B cell (primary cell): ENCODE data around the gene BBS5. TPM values are rescaled to one million over a fixed set of nuclear protein-coding genes. Genes with fewer than 3 reads are reported as not detected.

Experiments used
- ATAC-seq: fragments of 200-7000 bp; cut with Tn5 transposase; one replicate; pipeline ENCODE4 v1.10.0; 2021; ENCODE audit warnings: low read depth, mild to moderate bottlenecking, moderate number of reproducible peaks, moderate library complexity
- CTCF ChIA-PET: fragments of 350-600 bp; sonication (Branson Sonifier 250); formaldehyde crosslinking; loops from one replicate; lab custom pipeline; 2021; ENCODE audit warnings: antibody characterized with exemption, inconsistent platforms; lab: Charles Lee
- POLR2A ChIA-PET: fragments of 350-600 bp; sonication (Branson Sonifier 250); formaldehyde crosslinking; loops from one replicate; lab custom pipeline; 2021; ENCODE audit warnings: antibody characterized with exemption; lab: Charles Lee
- DNase-seq: peaks from one replicate; pipeline ENCODE4 v3.0.0; 2013
- H2AFZ ChIP-seq: 2 replicates; pipeline ENCODE4 v1.6.1; 2012; ENCODE audit warnings: mild to moderate bottlenecking, low read depth, low read length; ENCODE audit not compliant: insufficient read depth, poor library complexity, severe bottlenecking
- H3K27ac ChIP-seq, 2 donors: 1 replicate in 1 of 2; 2 replicates in 1 of 2; pipeline ENCODE4 v1.5.1; 2012 to 2013; ENCODE audit warnings: low read length in 2 of 2, mild to moderate bottlenecking in 2 of 2, moderate library complexity in 1 of 2
- H3K27me3 ChIP-seq, 4 experiments: fragments of 200-600 bp in 1 of 4; sonication (generic) in 1 of 4; replicated peaks in 1 of 4; 1 replicate in 2 of 4; 2 replicates in 2 of 4; pipeline versions ENCODE4 v1.6.1 to v1.7.0; 2013 to 2016; ENCODE audit warnings: low read length in 3 of 4, mild to moderate bottlenecking in 2 of 4, mixed read lengths in 1 of 4, moderate library complexity in 1 of 4; ENCODE audit not compliant: insufficient read depth in 4 of 4, control insufficient read depth in 3 of 4; ENCODE audit errors: control extremely low read depth in 1 of 4
- H3K36me3 ChIP-seq, 2 experiments: replicated peaks in 1 of 2; 1 replicate in 1 of 2; 2 replicates in 1 of 2; pipeline versions ENCODE4 v1.6.1 to v1.7.1; 2013; ENCODE audit warnings: low read length in 1 of 2; ENCODE audit not compliant: insufficient read depth in 2 of 2, control insufficient read depth in 1 of 2; ENCODE audit errors: control extremely low read depth in 1 of 2, extremely low read depth in 1 of 2
- H3K4me1 ChIP-seq, 2 donors: fragments of 200-600 bp in 1 of 2; sonication (generic) in 1 of 2; 1 replicate in 1 of 2; 2 replicates in 1 of 2; pipeline versions ENCODE4 v1.5.1 to v1.6.1; 2013 to 2017; ENCODE audit warnings: low read length in 2 of 2; ENCODE audit not compliant: control insufficient read depth in 2 of 2, insufficient read depth in 2 of 2
- H3K4me2 ChIP-seq: replicated peaks from 2 replicates; pipeline ENCODE3; 2012; ENCODE audit warnings: mild to moderate bottlenecking, low read depth, low read length; ENCODE audit not compliant: poor library complexity, severe bottlenecking
- H3K4me3 ChIP-seq, 5 experiments: fragments of 200-600 bp in 1 of 5; sonication (generic) in 1 of 5; 1 replicate in 3 of 5; 2 replicates in 2 of 5; pipeline versions ENCODE4 v1.5.1 to v1.7.0; 2011 to 2016; ENCODE audit warnings: low read length in 4 of 5, mild to moderate bottlenecking in 4 of 5, low read depth in 2 of 5, control low read depth in 1 of 5, moderate library complexity in 1 of 5; ENCODE audit not compliant: insufficient read depth in 1 of 5; ENCODE audit errors: control extremely low read depth in 1 of 5, extremely low read depth in 1 of 5
- H3K79me2 ChIP-seq: fragments of 200-600 bp; sonication (generic); one replicate; pipeline ENCODE4 v1.6.0; 2016; ENCODE audit warnings: low read length; ENCODE audit not compliant: control insufficient read depth, insufficient read depth
- H3K9ac ChIP-seq: fragments of 200-600 bp; sonication (generic); 2 replicates; pipeline ENCODE4 v1.6.1; 2017; ENCODE audit warnings: mild to moderate bottlenecking, low read length, moderate library complexity
- H3K9me3 ChIP-seq, 3 donors: one replicate each; pipeline versions ENCODE4 v1.6.1 to v1.7.1; 2013; ENCODE audit warnings: low read length in 2 of 3; ENCODE audit not compliant: control insufficient read depth in 2 of 3, insufficient read depth in 1 of 3; ENCODE audit errors: control extremely low read depth in 1 of 3
- H4K20me1 ChIP-seq: 2 replicates; pipeline ENCODE4 v1.6.0; 2012; ENCODE audit warnings: mild to moderate bottlenecking, low read length; ENCODE audit not compliant: insufficient read depth, control insufficient read depth, poor library complexity, severe bottlenecking
- H3K27ac Mint-ChIP-seq: one replicate; pipeline ENCODE4 v1.8.0; 2021; ENCODE audit warnings: mixed read lengths
- H3K27me3 Mint-ChIP-seq: one replicate; pipeline ENCODE4 v1.8.0; 2021; ENCODE audit warnings: mixed read lengths
- H3K4me1 Mint-ChIP-seq: one replicate; pipeline ENCODE4 v1.8.0; 2021; ENCODE audit warnings: mixed read lengths
- H3K4me3 Mint-ChIP-seq: one replicate; pipeline ENCODE4 v1.8.0; 2021; ENCODE audit warnings: mixed read lengths
- H3K9me3 Mint-ChIP-seq: one replicate; pipeline ENCODE4 v1.8.0; 2022; ENCODE audit warnings: mixed read lengths; ENCODE audit not compliant: insufficient read depth
- CTCF ChIP-seq: fragments of 200-600 bp; IDR thresholded peaks from one replicate; pipeline ENCODE4 v1.8.0; 2022; ENCODE audit warnings: antibody characterized with exemption, mild to moderate bottlenecking
- EZH2 ChIP-seq: IDR thresholded peaks from 2 replicates; pipeline ENCODE4 v1.6.1; 2012; ENCODE audit warnings: borderline replicate concordance, low read depth, mild to moderate bottlenecking, moderate library complexity, low read length; ENCODE audit not compliant: insufficient read depth, poor library complexity, severe bottlenecking
- WGBS: methylation state at CpG from one replicate; pipeline ENCODE4 v1.1.5; 2013; ENCODE audit warnings: missing lambda C conversion rate; ENCODE audit not compliant: insufficient coverage; 5-methylcytosine and 5-hydroxymethylcytosine counted together
- intact Hi-C: fragments of 100-400 bp; cut with micrococcal nuclease; formaldehyde crosslinking; loops from one replicate; pipeline ENCODE4 v1.10.0; 2022
- polyA plus RNA-seq: library from polyadenylated mRNA; depleted of rRNA; stranded (reverse); fragments of >200 nt; gene quantifications from 2 replicates; pipeline ENCODE4 v1.2.3, GENCODE V29; 2012
- total RNA-seq, 2 donors: library from RNA; stranded (reverse); fragments of 120-200 nt in 1 of 2; gene quantifications; 1 replicate in 1 of 2; 2 replicates in 1 of 2; pipeline versions ENCODE4 v1.2.3 to v1.2.4, GENCODE V29; 2013 to 2022

BBS5 gene
- total and polyA plus RNA-seq, 2 donors (not counting 1 experiment from before 2014, with no cell fraction given): 0.76 to 2.1 TPM

- no peaks in the 10 kb centered on the region for H3K36me3 ChIP-seq
- TF ChIP-seq CTCF: no peak
- no peak for TF ChIP-seq EZH2
- H3K27me3 ChIP-seq: no peaks in the 10 kb centered on the region
- intact Hi-C loops: no loop called here
- no peaks in the 10 kb centered on the region for H3K4me1 ChIP-seq
- H3K4me3 Mint-ChIP-seq: no peak overlapping the region
- no peak overlapping the region for H3K27ac Mint-ChIP-seq
- DNase-seq: no peak
- H3K79me2 ChIP-seq: no peaks in the 10 kb centered on the region
- ChIA-PET CTCF (no interaction called here), POLR2A (no interaction called here)
- no peak overlapping the region for H3K27ac ChIP-seq
- no peak overlapping the region for H2AFZ ChIP-seq
- no peaks in the 10 kb centered on the region for H4K20me1 ChIP-seq
- H3K9me3 Mint-ChIP-seq: no peaks in the 10 kb centered on the region
- no peak for ATAC-seq
- no peak overlapping the region for H3K4me3 ChIP-seq
- WGBS: no CpG with 5 or more reads among the region's 1 CpG
- H3K27me3 Mint-ChIP-seq: no peaks in the 10 kb centered on the region
- no peak overlapping the region for H3K9ac ChIP-seq
- H3K9me3 ChIP-seq: no peaks in the 10 kb centered on the region
- H3K4me2 ChIP-seq: no peak overlapping the region
- peaks cover 1% of the 10 kb centered on the region for H3K4me1 Mint-ChIP-seq
Observed at GRCh38 chr2:169461143-169461542, 18.2 kb upstream of the BBS5 start.

DNA sequence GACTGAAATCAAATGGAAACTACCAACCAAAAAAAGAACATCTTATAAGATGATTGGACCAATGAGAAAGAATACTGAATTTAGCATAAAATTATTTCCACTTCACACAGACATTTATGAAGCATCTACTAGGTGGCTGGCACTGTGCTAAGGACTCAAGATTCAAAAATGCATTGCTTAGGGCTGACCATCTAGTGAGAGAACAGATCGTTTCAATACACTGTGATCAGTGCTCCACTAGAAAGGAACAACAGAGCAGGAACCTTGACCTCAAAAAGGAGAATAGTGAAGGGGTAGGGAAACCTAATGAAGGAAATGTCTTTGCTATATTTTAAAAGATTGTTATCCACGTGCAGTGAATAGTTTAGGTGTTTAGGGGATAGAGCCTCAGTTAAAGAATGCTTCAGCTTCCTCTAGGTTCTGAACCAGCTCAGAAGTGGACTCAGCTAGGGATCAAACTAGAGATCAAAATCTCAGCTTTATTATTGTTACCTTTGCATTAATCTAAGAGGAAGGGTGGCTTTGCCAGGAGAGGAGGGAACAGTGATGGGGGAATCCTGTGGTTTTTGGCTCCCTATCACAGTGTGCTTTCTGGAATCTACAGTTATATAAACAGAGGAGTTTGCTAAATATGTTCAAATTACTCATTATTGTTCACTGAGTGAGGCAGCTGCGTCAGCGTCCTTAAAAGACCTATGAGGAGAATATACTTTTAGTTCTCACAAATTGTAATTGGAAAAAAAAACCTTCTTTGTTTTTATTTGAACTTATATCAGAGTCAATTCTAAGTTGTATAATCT is 16.2 kb upstream of the BBS5 start:
- H3K9me3 Mint-ChIP-seq: no peaks in the 10 kb centered on the region
- Histone ChIP-seq H3K27me3 (no peaks in the 10 kb centered on the region), H3K27ac (no peak overlapping the region), H4K20me1 (no peaks in the 10 kb centered on the region), H3K9ac (no peak overlapping the region), H3K4me1 (no peaks in the 10 kb centered on the region), H2AFZ (no peak overlapping the region), H3K4me2 (no peak overlapping the region), H3K9me3 (no peaks in the 10 kb centered on the region), H3K4me3 (no peak overlapping the region), H3K79me2 (no peaks in the 10 kb centered on the region), H3K36me3 (no peaks in the 10 kb centered on the region)
- DNase-seq: no peak
- POLR2A ChIA-PET: no interaction called here
- CTCF ChIA-PET: interaction anchor here (2.1 kb wide), 1 partner anchor 17 kb away, joined by 5 read pairs; the partner anchor contains the start of gene BBS5
- 82% methylated on average over 2 of the region's 4 CpGs for WGBS
- H3K4me1 Mint-ChIP-seq: peaks cover 1% of the 10 kb centered on the region
- H3K27ac Mint-ChIP-seq: no peak overlapping the region
- TF ChIP-seq CTCF (no peak), EZH2 (no peak)
- no peaks in the 10 kb centered on the region for H3K27me3 Mint-ChIP-seq
- intact Hi-C loops: no loop called here
- no peak for ATAC-seq
- H3K4me3 Mint-ChIP-seq: no peak overlapping the region
